HT1080 (cell line): ENCODE results near the gene C3orf18. TPM values are rescaled to one million over a fixed set of nuclear protein-coding genes. Genes with fewer than 3 reads are reported as not detected.
A peak's percentile ranks its signal among the peaks of the same experiment; 100 is the strongest.

Source experiments
- DNase-seq: peaks from one replicate; pipeline ENCODE4 v3.0.0-alpha.2; 2015; ENCODE audit warnings: low read depth
- total RNA-seq: library from RNA; depleted of rRNA; stranded (reverse); fragments of >200 nt; shearing (Covaris generic); gene quantifications from 2 replicates; pipeline ENCODE4 v1.2.3, GENCODE V29; 2014

The C3orf18 gene
- total RNA-seq, 1 experiment from 2014 or later, result 2.5 TPM

DNA sequence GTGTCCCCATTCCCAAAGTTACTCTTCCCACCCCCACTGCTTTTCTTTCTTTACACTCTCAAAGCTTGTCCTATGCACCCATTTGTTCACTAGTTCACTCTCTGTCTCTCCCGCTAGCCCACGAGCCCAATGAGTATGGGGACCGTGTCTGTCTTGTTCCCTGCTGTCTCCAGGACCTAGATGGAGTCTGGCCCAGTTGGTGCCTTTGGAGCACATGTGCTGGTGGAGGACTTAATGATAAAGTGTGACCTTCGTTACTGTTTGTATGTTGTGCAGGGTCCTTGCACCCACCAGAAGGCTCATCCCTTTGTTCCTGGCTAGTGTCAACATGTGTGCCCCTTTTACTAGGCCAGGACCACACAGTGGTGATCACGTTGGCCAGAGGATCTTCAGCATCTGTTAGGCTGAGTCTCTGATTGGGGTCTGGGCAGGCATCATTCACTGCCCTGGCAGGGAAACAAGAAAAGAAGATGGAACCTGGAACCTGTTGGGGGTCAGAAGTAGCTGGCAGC, 36.6 kb upstream of the C3orf18 start:
- DNase-seq, result no peak

DNA sequence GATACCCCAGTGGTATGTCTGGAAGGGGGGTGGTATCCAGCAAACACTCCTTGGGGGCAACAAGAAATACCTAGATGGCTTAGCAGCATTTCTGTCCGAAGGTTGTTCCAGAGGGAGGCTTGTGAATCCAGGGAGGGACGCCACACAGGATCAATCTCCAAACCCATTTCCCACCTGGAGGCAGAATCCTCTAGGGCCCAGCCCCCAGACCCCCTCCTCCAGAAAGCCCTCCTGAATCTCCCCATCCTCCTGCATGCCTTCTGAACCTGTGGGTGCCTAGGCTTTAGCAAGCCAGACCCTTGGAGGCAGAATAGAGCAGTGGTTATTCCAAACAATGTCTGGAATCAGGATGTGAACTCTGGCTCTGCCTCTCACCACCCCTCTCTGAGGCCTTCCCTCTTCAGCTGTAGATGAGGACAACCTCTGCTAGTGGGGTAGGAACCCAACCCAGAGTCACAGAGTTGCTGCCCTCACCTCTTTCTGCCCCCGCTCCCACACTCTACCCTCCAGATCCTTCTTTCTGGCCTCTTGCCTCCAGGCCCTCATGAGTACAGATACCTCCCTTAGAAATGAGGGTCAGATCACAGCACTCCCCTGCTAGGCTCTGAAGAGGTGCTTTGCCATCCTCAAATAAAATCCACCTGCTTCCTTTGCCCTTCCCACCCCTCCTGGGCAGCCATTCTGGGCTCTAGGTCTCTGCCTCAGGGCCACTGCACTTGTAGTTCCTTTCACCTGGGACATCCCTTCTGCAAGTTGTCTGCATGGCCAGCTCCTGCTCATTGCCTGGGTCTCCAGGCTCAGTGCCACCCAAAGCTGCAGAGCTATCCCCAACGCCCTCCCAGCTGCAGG, 35.9 kb upstream of the C3orf18 start:
- no peak for DNase-seq

DNA sequence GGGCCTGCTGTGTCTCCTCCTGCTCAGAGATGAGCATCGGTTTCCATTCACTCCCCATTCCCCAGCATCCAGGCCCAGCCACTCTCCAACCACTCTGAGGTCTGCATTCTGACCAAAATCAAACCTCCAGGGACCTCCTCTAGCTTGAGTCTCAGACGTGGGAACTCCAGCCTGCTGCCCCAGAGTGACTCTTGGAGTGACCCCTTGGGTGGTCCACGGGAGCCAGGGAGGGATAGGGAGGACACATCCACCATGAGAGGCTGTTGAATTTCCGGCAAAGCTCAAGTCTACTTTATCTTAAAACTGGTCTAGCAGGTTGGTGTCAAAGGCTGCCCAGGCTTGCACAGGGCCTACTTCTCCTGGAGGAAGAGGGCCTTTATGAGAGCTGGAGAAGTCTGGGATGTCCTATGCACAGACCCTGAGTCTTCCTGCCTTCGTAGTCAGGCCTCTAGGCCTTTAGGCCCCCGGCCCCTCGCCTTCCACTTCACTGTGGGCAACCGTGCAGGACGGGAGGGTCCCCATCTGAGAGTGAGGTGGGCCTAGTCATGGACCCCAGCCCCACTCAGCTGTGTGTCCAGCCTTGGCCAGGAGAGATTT, 35.1 kb upstream of the C3orf18 start:
- no peak for DNase-seq

DNA sequence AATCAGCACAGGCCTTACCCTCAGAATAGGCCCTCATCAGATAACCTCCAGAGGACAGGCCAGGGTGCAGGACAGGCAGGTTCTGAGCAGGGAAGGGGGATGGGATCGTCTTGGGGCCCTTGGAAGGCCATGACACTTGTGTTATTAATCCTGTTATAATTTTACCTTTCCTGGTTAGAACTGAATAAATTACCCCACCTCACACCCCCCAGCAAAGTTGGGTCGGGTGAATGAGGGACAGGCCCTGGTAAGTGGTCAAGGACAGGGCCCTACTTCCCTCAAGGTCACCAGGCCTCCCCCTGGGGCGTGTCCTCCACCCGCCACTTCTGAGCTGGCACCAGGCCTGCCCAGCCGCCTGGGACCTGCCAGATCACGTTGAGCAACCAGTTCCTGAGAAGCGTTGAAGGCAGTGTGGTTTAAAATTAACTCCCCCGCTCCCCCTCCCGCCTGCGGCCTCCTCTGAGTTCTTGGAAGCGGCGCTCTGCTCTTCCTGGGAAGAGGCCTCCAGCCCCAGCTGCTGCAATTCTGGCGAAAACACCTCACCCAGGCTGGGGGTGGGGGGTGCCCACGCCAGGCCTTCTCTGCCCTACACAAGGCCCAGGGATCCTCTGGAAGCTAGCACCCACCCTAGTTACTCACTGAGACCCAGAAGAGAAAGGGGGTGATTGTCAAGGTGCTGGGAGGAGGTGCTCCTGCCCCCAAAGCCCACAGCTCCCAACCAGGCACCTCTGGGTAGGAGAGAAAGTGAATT, 33.5 kb upstream of the C3orf18 start:
- DNase-seq, result peak; percentile 93

DNA sequence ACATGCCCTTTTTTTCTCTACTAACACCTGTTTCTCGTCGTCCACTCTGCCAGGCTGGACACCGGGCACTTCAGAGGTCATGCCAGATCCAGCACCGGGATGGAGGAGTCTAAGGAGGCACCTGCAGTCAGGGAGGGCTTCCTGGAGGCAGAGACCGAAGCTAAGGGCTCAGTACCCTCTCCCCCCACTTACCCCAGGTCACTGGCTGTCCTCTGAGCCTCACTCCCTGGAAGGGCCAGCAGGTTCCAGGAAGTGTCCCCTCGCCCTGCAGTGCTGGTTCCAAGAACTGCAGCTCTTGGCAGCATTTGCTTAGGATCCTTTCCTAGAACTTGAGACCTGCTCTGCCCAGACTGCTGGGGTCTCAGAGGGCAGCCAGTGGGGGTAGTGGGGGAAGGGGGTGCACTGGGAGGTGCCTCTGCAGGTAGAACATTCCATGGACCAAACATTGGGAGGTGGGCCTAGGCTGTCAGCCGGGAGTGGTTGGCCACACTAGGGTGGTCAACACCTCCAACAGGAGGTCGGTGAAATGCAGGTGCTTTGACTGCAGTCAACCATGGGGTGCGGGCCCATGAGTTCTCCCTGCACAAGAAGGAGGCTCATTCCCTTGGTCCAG, 32.7 kb upstream of the C3orf18 start:
- DNase-seq, result no peak

DNA sequence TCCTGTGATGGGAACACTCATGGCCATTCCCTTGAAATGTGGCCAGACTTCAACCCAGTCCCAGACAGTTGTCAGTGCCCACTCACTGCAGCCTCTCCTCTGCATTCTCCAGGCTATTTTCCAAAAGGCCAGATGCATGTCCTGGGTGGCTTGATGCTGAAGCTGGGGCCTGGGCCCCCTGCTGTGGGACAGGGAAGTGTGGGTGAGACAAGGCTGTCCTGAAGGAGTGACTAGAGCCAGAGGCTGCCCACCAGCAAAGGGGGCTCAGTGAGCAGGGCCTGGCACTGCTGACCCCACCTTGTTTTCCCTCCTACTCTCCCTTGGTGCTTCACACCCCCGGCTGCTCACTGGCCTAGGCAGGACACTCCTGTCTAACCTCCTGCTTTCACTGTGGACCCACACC, 32.2 kb upstream of the C3orf18 start:
- no peak for DNase-seq

DNA sequence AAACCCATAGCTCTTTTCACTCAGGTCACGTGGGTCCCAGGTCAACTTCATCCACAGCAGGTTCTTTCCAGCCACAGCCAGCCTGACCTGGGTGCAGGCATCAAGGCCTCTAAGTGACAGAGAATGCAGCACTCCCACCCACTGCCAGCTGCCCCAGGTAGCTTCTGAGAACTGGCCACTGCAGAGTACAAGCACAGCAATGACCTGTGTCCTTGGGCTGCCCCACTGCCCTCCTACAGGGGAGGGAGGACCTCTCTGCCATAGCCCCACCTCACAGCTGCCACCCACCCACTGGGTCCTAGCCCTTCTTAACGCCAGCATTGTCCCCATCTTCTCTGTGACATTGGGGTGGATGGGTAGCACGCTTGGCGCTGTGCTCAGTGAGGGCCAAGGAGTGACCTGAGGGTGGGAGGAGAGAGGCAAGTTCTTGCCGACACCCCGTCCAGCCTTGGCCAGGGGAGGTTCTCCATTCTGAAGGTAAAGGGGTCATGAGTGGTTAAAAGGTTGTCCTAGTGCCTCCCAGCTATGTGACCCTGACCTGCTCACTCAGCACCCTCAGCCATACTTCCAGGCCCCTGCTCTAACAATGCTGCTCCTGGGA, 31.7 kb upstream of the C3orf18 start:
- no peak for DNase-seq

DNA sequence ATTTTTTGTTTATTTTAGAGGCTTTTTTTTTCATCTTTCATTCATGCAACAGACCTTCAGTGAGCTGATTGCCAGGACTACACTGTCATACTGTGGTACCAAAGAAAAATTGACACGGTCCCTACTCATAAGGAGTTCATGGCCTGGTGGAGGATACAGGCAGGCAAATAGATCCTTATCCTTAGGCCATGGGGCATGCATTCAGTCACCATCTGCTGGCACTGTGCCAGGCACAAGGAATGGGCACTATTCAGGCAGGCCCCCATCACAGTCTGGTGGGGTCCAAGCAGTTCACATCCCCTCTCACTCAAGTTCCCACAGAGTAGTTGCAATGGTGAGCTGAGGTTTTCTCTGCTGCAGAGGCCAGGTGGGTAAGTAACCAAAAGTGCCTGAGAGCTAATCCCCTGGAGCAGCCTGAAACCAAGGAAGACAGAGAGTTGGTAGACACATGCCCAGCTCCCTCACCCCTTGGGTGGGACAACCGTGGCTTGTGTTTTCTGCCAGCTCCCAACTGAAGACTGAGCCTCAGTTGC, 26.8 kb upstream of the C3orf18 start:
- DNase-seq, result no peak

DNA sequence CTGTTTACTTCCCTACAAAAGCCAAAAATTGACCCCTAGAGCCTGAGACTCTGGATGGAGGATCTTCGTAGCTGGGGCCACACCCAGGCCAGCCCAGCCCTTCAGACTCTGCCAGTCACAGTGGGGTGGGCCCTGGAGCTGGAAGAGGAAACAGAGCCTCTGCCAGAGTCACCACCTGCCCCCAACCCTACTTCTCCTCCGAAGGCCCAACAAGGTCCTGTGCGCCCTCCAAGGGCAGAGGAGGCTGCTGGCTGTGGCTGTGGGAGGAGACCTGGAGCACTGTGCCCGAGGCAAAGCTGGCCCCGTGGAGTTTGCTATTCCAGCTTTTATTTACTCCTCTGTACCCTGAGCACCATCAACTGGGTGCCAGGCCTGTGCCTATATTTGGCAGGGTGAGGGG, 25.0 kb upstream of the C3orf18 start:
- DNase-seq, result no peak

DNA sequence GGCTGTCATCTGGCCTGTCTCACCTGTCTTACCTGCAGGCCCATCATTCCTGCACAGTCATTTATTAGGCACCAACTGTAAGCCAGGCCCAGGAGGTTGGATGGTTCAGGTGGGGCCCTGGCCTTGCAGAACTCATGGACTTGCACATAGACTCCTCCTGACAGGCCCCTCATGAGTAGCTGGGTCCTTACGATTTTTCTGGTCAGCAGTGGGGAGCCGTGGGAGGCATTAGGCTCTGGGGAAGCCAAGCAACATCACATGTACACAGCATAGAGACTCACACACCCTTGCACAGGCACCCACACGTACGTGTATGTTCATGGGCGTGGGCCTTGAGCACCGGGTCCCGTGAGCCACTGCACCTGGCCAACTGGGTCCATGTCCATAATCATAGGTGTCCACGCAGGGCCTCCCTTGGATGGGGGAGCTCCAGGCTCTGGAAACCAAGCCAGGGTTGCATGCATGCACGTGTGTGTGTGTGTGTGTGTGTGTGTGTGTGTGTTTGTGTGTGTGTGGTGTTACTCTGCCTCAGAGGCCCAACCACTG, 23.7 kb upstream of the C3orf18 start:
- DNase-seq, result no peak

DNA sequence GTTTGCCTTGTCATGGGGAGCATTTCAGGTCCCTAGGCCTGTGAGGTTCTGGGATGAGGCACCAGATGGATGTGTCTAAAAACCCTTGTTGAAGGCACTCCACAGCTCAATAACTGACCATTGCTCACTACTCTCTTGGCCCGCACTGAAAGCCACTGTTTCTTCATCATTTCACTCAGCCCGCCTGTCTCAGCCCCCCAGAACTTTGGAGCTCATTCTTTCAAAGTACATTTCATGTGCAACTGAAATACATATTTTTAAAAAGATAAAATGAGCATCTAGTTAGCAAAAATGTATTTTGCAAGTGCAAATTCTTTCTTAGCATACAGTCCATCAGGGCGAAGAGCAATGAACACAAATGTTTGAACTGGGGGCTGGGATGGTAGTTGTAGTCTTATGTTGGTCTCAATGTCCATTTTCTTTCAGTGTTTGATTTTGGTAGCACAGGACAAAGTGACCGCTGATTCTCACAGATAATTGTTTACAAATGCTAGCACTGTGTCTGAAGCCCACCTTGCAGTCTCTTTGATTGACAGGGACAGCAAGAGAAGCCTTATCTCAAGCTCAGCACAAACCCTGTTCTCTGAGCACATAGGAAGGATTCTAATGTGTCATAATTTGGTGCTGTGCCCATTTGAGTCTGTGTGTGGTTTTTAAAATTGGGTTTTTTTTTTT, 21.3 kb upstream of the C3orf18 start:
- DNase-seq, result peak; percentile 26

DNA sequence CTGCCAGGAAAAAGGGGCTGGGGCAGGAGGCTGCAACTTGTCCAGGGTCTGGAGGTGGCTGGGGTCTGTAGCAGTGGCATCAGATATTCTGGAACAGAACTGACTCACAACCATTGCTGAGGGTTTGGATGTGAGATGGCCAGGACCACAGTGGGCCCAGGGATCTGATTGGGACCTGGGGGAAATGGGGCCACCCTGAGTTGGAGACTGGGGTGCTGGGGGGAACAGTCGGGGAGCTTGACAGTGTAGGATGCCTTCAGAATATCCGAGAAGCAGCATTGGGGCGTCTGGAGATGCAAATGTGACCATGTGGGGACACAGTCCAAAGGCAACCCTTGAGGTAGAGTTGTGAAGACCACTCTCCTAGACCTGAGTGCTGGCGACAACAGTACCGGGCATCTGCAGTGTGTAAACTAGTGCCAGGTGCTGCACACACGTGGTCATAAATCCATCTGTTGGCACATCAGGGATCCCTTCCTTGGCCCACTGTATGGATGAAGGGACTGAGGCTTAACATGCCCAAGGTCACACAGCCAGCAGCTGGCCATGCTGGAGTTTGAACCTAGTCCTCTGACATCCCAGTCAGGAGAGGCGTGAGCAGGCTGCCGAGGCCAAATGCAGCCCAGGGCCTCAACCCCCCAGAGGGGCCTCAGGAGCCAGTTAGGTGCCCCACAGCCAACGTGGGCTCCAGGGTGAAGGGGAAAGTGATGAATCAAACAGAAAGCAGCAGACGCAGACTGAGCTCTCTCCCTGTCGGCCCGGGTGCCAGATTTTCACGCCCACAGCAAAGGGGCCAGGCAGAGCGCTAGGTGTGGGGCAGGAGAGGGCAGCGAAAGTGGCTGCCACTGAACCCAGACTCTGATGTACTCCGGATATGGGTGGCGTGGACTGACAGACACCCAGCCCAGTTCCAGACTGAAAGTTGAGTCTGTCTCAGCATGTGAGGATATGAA, 20.5 kb upstream of the C3orf18 start:
- DNase-seq, result no peak

DNA sequence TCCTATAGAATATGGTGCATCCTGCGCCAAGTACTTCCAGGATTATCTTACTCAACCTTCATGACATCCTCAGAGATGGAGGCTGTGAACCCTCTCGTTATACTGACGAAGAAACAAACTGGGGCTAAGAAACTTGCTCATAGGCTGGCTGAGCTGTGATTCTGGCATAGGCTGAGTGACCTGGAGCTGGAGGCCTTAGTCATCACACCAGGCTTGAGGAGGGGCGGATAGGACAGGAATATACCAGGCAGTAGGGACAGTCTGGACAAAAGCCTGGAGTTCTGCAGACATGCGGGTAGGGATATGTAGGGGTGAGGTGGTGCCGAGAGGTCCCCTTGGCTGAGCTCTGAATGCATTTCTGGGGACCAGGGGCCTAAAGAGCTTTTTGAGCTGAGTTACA, 19.8 kb upstream of the C3orf18 start:
- no peak for DNase-seq

DNA sequence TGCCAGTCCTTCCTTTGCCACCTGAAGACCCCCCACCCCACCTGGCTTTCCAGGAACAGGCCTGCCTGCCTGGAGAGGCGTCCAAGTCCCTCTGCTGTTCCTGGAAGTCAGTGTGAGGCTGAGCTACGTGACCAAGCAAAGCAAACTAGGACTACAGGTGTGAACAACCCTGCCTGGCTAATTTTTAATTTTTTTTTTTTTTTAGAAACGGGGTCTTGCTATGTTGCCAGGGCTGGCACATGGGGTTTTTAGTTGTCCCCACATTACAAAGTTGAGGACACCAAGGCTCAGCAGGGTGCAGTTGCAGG, 19.2 kb upstream of the C3orf18 start:
- no peak for DNase-seq

DNA sequence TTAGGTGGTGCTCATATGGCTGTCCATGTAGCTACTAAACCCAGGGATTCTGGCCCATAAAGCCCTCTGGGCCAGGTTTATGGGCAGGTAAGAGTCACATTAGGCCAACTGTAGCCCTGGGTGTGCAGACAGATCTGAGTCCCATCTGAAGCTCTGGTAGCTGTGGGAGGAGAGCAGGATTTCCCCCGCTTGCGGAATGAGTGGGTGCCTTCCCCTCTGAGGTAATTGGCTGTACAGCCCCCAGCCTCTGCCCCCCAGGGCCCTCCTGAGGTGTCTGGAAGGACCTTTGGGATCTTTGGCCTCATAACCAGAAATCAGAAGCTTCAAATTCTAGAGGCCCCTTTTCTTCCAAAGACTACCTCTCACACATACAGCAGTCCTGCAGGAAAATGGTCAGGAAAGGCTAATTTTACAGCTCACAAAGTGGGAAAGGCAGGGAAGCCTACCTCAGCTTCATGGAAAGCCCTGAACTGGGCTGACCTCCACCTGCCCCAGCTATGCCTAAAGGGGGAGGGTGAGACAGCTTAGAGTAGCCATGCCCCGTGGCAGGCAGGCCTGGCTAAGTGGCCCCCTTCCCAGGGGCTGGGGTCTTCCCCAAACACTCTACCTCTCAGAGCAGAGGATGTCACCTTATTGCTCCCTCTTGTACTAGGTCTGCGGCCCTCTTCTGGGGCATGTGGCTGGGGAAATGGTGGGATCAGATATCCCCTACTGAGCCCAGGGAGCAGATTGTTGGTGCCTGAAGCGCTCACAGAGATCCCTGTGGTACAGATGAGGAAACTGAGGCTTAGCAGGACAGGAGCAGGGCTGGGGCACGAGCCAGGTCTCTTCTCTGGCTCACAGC, 18.6 kb upstream of the C3orf18 start:
- DNase-seq, result no peak

DNA sequence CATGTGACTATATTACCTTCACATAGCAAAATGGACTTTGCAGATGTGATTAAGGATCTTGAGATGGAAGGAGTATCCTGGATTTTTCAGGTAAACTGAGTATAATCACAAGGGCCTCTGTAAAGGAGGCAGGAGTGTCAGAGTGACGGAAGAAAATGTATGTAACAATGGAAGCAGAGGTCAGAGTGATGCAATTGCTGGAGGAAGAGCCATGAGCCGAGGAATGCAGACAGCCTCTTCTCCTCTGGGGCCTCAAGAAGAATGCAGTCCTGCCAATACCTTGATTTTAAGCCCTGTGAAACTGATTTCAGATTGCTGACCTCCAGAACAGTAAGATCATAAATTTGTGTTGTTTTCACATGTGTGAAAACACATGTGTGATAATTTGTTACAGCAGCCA, 16.8 kb upstream of the C3orf18 start:
- no peak for DNase-seq

DNA sequence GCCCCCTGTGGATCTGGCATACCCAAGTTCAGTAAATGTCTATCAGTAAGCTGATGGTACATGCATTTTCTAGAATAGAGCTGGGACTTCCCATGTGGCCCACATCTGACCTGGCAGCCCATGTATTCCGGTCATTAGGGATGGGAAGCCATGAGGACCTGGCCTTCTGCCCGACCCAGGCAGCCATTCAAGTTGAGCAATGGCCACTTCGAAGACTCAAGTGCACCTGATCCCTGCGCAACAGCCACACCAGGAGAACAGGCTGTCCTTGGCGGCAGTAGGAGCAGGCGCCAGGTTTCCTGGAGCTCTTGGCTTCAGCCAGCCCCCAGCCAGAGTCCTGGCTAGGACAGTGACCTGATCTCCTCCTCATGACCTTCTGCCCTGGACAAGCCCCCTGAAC, 16.4 kb upstream of the C3orf18 start:
- DNase-seq, result no peak

DNA sequence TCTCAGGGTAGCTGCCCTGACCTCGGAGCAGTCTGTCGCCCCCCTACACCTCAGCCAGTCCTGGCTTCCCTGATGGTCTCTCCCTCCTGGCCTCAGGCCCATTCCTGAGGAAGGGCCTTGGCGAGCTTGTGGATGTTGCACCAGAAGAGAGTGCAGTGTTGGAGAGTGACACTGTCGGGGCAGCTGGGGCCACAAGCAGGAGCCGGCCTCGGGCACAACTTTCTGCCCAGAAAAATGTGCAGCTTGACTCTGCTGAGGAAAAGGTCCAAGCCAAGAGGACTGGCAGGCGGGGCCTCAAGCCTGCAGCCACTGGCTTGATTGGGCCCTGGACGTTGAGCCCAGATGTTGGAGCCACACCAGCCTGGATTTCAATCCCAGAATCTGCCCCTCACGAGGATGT, 14.5 kb upstream of the C3orf18 start:
- no peak for DNase-seq
